Breast epithelium (tissue), 4 donors: ENCODE measurements around the gene BFSP2. TPM values are rescaled to one million over a fixed set of nuclear protein-coding genes. Genes with fewer than 3 reads are reported as not detected.

Experiments
- DNase-seq, 2 donors: peaks; one replicate each; pipeline ENCODE4 v3.0.0-alpha.2; 2019; ENCODE audit warnings: low spot score in 2 of 2
- H3K27ac ChIP-seq, 2 donors: fragments of 200-600 bp; sonication (generic) in 1 of 2; one replicate each; pipeline ENCODE4 v1.5.1; 2016 to 2019; ENCODE audit warnings: mild to moderate bottlenecking in 1 of 2
- H3K27me3 ChIP-seq, 2 donors: fragments of 200-600 bp; sonication (generic) in 1 of 2; one replicate each; pipeline versions ENCODE4 v1.5.1 to v1.6.0; 2017 to 2019; ENCODE audit warnings: control low read depth in 1 of 2, mild to moderate bottlenecking in 1 of 2
- H3K36me3 ChIP-seq: fragments of 200-600 bp; one replicate; pipeline ENCODE4 v1.5.1; 2019
- H3K4me1 ChIP-seq, 2 donors: fragments of 200-600 bp; sonication (generic); one replicate each; pipeline ENCODE4 v1.5.1; 2016 to 2019; ENCODE audit warnings: control low read depth in 1 of 2
- H3K4me3 ChIP-seq, 3 donors: fragments of 200-600 bp; sonication (generic); 1 replicate in 2 of 3; 2 replicates in 1 of 3; pipeline ENCODE4 v1.5.1; 2016 to 2019; ENCODE audit warnings: mild to moderate bottlenecking in 3 of 3, moderate library complexity in 2 of 3
- H3K9me3 ChIP-seq, 2 donors: fragments of 200-600 bp; sonication (generic) in 1 of 2; one replicate each; pipeline ENCODE4 v1.5.1; 2016 to 2019; ENCODE audit warnings: control low read depth in 1 of 2
- POLR2A ChIP-seq: fragments of 450-650 bp; IDR thresholded peaks from one replicate; pipeline ENCODE4 v1.6.1; 2016; ENCODE audit warnings: antibody characterized with exemption, mild to moderate bottlenecking, moderate library complexity
- POLR2AphosphoS5 ChIP-seq, 3 donors: sonication (generic); formaldehyde crosslinking; IDR thresholded peaks; one replicate each; pipeline ENCODE4 v1.6.1; 2017; ENCODE audit warnings: antibody characterized with exemption in 3 of 3
- intact Hi-C: fragments of 100-400 bp; cut with DNase I; formaldehyde crosslinking; loops from one replicate; pipeline ENCODE4 v1.15.1; 2023; ENCODE audit warnings: low total_unique reads
- total RNA-seq, 3 donors: library from RNA; depleted of rRNA; stranded (reverse); fragments of >200 nt; gene quantifications; one replicate each; pipeline ENCODE4 v1.1.0, GENCODE V29; 2016
- TF ChIP-seq, protein P1 (sequence below), 3 donors: fragments of 450-650 bp; IDR thresholded peaks; one replicate each; pipeline ENCODE4 v1.5.1; 2016 to 2017; ENCODE audit warnings: antibody characterized with exemption in 3 of 3, mild to moderate bottlenecking in 3 of 3, moderate library complexity in 3 of 3

The BFSP2 gene
- total RNA-seq, 3 donors from 2014 or later, result not detected

DNA sequence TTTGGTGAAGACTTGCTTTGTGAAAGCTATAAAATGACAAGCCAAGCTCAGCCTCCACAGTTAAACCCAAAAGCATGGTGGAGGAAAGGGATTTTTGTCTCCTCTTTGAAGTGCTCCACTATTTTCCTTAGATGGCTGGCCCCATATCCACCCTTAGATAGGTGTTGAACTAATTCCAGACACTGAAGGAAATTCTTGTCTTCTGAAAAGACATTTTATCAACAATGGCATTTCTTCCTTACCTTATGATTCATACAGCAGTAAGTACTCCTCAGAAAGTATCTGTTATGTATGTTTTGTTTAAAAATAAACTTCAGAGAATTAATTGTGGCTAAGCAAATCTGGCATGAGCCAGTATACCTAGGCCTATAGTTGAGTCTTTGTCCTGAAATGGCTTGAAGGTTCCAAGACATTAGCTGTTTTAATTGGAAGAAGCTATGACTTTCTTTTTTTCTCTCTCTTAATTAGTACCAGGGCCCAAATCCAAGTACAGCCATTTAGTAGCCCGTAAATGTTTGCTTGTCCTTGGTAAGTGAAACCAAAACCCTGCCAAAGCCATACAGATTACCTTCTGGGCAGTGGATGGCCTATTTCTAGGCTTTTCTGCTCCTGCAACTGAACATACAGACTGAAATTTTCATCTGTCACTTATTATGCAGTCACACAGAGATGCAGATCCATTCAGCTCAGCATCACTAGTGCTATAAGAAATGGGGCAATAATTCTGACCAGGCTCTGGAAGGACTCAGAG lies 5.1 kb upstream of the BFSP2 start:
- TF ChIP-seq, protein P1, sequence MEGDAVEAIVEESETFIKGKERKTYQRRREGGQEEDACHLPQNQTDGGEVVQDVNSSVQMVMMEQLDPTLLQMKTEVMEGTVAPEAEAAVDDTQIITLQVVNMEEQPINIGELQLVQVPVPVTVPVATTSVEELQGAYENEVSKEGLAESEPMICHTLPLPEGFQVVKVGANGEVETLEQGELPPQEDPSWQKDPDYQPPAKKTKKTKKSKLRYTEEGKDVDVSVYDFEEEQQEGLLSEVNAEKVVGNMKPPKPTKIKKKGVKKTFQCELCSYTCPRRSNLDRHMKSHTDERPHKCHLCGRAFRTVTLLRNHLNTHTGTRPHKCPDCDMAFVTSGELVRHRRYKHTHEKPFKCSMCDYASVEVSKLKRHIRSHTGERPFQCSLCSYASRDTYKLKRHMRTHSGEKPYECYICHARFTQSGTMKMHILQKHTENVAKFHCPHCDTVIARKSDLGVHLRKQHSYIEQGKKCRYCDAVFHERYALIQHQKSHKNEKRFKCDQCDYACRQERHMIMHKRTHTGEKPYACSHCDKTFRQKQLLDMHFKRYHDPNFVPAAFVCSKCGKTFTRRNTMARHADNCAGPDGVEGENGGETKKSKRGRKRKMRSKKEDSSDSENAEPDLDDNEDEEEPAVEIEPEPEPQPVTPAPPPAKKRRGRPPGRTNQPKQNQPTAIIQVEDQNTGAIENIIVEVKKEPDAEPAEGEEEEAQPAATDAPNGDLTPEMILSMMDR (IDR thresholded peaks at IDR 0.05), result no peak
- TF ChIP-seq POLR2AphosphoS5 (IDR thresholded peaks at IDR 0.05) (no peak), POLR2A (no peak)
- Histone ChIP-seq H3K36me3 (no peaks in the 10 kb centered on the region), H3K4me1 (no peaks in the 10 kb centered on the region), H3K27ac (peak overlapping the region; percentile 55 to 65), H3K27me3 (no peaks in the 10 kb centered on the region), H3K9me3 (no peaks in the 10 kb centered on the region), H3K4me3 (no peak overlapping the region)
- intact Hi-C loops, result no loop called here
- no peak for DNase-seq

DNA sequence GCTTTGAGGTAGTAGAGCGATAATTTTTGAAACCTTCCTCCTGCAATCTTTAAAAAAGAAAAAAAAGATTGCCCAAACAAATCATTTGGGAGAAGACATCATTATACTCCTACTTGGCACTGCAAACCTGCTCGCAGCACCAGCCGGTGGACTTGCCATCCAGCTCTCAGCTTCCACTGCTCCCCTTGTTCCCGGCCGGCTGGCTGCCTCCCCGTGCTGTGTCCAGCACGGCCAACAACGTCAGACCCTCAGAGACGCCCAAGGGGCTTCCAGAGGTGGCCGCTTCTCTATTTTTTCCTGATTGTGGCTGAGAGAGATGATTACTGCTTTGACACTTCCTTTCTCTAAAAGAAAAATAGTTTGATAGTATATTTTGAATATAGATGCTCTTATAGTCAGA lies 3.0 kb upstream of the BFSP2 start:
- intact Hi-C loops, result no loop called here
- H3K4me1 ChIP-seq, result peaks cover 0 to 4% of the 10 kb centered on the region in 2 donors
- no peak overlapping the region for H3K27ac ChIP-seq
- H3K4me3 ChIP-seq, result no peak overlapping the region
- H3K36me3 ChIP-seq, result no peaks in the 10 kb centered on the region
- TF ChIP-seq POLR2A (no peak), POLR2AphosphoS5 (IDR thresholded peaks at IDR 0.05) (no peak)
- TF ChIP-seq, protein P1 (IDR thresholded peaks at IDR 0.05), result no peak
- no peak for DNase-seq
- no peaks in the 10 kb centered on the region for H3K9me3 ChIP-seq
- H3K27me3 ChIP-seq, result no peaks in the 10 kb centered on the region

DNA sequence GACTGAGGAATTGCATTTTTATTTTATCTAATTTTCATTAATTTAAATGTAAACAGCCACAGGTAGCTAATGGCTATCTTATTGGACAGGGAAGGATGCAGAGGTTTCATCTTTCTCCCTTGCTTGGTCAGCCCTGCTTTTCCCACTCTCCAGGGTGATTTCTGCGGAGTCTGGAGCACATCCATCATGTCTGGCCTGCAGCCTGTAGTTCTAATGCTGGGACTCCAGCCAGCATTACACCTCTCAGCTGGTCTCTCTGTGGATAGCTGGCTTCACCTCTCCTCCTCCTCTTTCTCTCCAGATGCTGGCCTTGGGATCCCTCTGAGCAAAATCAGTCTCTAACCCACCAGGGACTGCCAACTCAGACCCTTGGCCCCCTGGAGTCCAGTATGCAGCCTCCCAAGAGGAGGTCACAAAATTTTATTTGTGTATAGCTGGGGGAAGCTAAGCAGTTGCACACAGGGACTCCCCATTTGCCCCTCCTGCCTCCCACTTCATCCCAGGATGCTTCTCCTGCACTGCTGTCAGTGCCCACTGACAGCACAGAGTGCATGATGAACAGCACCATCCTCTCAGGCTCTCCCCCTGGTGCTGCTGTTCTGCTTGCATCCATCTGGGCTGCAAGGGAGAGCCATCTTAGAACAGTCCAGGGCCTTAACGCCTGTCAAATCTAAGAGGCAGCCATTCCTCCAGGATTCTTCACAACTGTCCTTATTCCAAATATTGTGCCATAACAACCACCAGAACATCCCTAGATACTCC lies 1.7 kb downstream of the BFSP2 start:
- intact Hi-C loops, result no loop called here
- no peak for TF ChIP-seq POLR2A
- TF ChIP-seq POLR2AphosphoS5 (IDR thresholded peaks at IDR 0.05), result no peak
- TF ChIP-seq, protein P1 (IDR thresholded peaks at IDR 0.05), result no peak
- no peaks in the 10 kb centered on the region for H3K27me3 ChIP-seq
- peaks cover 0 to 4% of the 10 kb centered on the region in 2 donors for H3K4me1 ChIP-seq
- no peak overlapping the region for H3K27ac ChIP-seq
- no peaks in the 10 kb centered on the region for H3K36me3 ChIP-seq
- H3K9me3 ChIP-seq, result no peaks in the 10 kb centered on the region
- H3K4me3 ChIP-seq, result no peak overlapping the region
- DNase-seq, result no peak

DNA sequence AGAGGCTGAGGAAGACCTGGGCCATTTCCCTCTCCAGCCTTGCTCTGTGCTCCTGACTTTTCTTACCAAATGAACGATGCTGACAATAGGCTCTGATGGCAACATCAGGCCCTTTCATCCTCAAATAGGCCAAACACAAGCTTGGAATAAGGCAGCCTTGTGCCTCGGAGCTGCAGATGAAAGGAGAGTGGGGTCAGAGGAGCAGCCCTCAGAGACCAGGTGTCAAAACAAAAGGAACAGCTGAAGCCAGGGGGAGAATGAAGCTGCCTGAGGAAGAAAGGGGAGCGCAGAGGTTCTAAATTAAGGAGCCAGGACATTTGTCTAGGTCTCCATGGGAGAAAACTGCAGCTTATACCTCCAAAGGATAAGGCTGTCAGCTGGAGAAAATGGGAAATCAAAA lies 5.1 kb downstream of the BFSP2 start:
- H3K36me3 ChIP-seq, result no peaks in the 10 kb centered on the region
- H3K4me3 ChIP-seq, result no peak overlapping the region
- peaks cover 0 to 4% of the 10 kb centered on the region in 2 donors for H3K4me1 ChIP-seq
- no peak for TF ChIP-seq POLR2AphosphoS5 (IDR thresholded peaks at IDR 0.05)
- TF ChIP-seq, protein P1 (IDR thresholded peaks at IDR 0.05), result no peak
- no peak for TF ChIP-seq POLR2A
- H3K9me3 ChIP-seq, result no peaks in the 10 kb centered on the region
- DNase-seq, result no peak
- H3K27me3 ChIP-seq, result no peaks in the 10 kb centered on the region
- H3K27ac ChIP-seq, result no peak overlapping the region
- intact Hi-C loops, result no loop called here

DNA sequence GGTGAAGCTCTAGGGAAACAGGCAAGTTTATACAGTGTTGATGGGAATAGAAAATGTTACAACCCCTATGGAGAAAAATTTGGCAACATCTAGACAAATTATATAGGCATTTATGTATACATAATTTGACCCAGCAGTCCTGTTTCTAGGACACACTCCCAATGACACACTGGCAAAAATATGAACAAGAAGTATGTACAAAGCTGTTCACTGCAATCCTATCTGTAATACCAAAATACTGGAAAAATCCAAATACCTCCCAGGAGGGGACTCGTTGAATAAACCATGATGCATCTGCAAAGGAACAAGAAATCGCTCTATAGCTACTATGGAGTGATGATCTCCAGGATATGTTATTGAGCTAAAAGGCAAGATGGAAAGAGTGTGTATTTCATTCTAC lies 8.5 kb downstream of the BFSP2 start:
- no peak for DNase-seq
- no peaks in the 10 kb centered on the region for H3K9me3 ChIP-seq
- no peak overlapping the region for H3K4me3 ChIP-seq
- TF ChIP-seq POLR2AphosphoS5 (IDR thresholded peaks at IDR 0.05) (no peak), POLR2A (no peak)
- TF ChIP-seq, protein P1 (IDR thresholded peaks at IDR 0.05), result no peak
- intact Hi-C loops, result no loop called here
- H3K27me3 ChIP-seq, result no peaks in the 10 kb centered on the region
- H3K27ac ChIP-seq, result no peak overlapping the region
- H3K36me3 ChIP-seq, result no peaks in the 10 kb centered on the region
- H3K4me1 ChIP-seq, result no peaks in the 10 kb centered on the region
